HepG2 (cell line): ENCODE data around the gene GGA2. TPM values are rescaled to one million over a fixed set of nuclear protein-coding genes. Genes with fewer than 3 reads are reported as not detected.

ENCODE experiments used
- ARNT ChIP-seq: fragments of 450-650 bp; IDR thresholded peaks from 2 replicates; pipeline ENCODE4 v1.6.1; 2017
- DPF2 ChIP-seq: sonication (generic); formaldehyde crosslinking; IDR thresholded peaks from 2 replicates; pipeline ENCODE4 v1.4.0; 2020; ENCODE audit warnings: mild to moderate bottlenecking, low read depth, missing genetic modification reagents, borderline replicate concordance
- PHF20 ChIP-seq: sonication (generic); formaldehyde crosslinking; IDR thresholded peaks from 2 replicates; pipeline ENCODE4 v1.5.0; 2020; ENCODE audit warnings: mild to moderate bottlenecking, missing genetic modification reagents
- POLR2A ChIP-seq, 2 experiments: IDR thresholded peaks; 2 replicates each; pipeline ENCODE4 v1.6.1; 2011; ENCODE audit warnings: low read depth in 2 of 2, low read length in 2 of 2, mild to moderate bottlenecking in 1 of 2, moderate library complexity in 1 of 2; ENCODE audit not compliant: insufficient read depth in 1 of 2
- U2AF1 ChIP-seq: fragments of 200-400 bp; formaldehyde crosslinking; optimal IDR thresholded peaks from 2 replicates; pipeline ENCODE3; 2017; ENCODE audit warnings: mild to moderate bottlenecking, low read depth, low read length
- YEATS2 ChIP-seq: sonication (generic); formaldehyde crosslinking; IDR thresholded peaks from 2 replicates; pipeline ENCODE4 v1.4.0; 2020; ENCODE audit warnings: missing genetic modification reagents, borderline replicate concordance
- ZFP41 ChIP-seq: sonication (generic); formaldehyde crosslinking; IDR thresholded peaks from 2 replicates; pipeline ENCODE4 v1.4.0; 2020; ENCODE audit warnings: mild to moderate bottlenecking, missing genetic modification reagents, borderline replicate concordance
- ZFYVE20 ChIP-seq: sonication (generic); formaldehyde crosslinking; IDR thresholded peaks from 2 replicates; pipeline ENCODE4 v1.8.0; 2023; ENCODE audit warnings: low read depth, mild to moderate bottlenecking, moderate library complexity, missing genetic modification reagents, borderline replicate concordance
- ZNF17 ChIP-seq: sonication (generic); formaldehyde crosslinking; IDR thresholded peaks from 2 replicates; pipeline ENCODE4 v1.5.0; 2020; ENCODE audit warnings: mild to moderate bottlenecking, missing genetic modification reagents
- ZNF614 ChIP-seq: IDR thresholded peaks from 2 replicates; pipeline ENCODE4 v1.6.1; 2018; ENCODE audit warnings: missing biosample characterization, missing genetic modification reagents, inconsistent platforms, borderline replicate concordance
- polyA plus RNA-seq, 8 experiments: library from polyadenylated mRNA; depleted of rRNA in 3 of 8; stranded (reverse) in 7 of 8; unstranded in 1 of 8; fragments of >200 nt; fragmentation: Illumina TruSeq in 4 of 8; extraction: Trizol in 4 of 8; gene quantifications; 2 replicates each; pipeline versions ENCODE4 v1.2.1 to v1.2.3, GENCODE V29; 2011 to 2016; ENCODE audit warnings: low read depth in 4 of 8, missing spikeins in 1 of 8, mixed read lengths in 1 of 8; ENCODE audit not compliant: insufficient read depth in 1 of 8
- total RNA-seq, 5 experiments: library from RNA; depleted of rRNA; stranded (reverse); fragments of >200 nt; fragmentation: Illumina TruSeq; extraction: Trizol; gene quantifications; 2 replicates each; pipeline ENCODE4 v1.2.3, GENCODE V29; 2016; ENCODE audit warnings: low read depth in 1 of 5
- TF ChIP-seq, protein P1 (sequence below): sonication (generic); formaldehyde crosslinking; IDR thresholded peaks from 2 replicates; pipeline ENCODE4 v1.5.0; 2020; ENCODE audit warnings: mild to moderate bottlenecking, missing genetic modification reagents, borderline replicate concordance
- TF ChIP-seq, protein P2 (sequence below): IDR thresholded peaks from 2 replicates; pipeline ENCODE4 v1.6.1; 2016; ENCODE audit warnings: low read depth, missing genetic modification reagents, missing compliant biosample characterization
- TF ChIP-seq, protein P3 (sequence below): sonication (generic); formaldehyde crosslinking; IDR thresholded peaks from 2 replicates; pipeline ENCODE4 v1.5.0; 2020; ENCODE audit warnings: mild to moderate bottlenecking, missing genetic modification reagents
- TF ChIP-seq, protein P4 (sequence below): sonication (generic); formaldehyde crosslinking; IDR thresholded peaks from 2 replicates; pipeline ENCODE4 v1.5.1; 2020; ENCODE audit warnings: mild to moderate bottlenecking, missing genetic modification reagents, moderate library complexity

GGA2 gene
- total and polyA plus RNA-seq, 2 of the 13 experiments (the other 11 are each of a cell fraction or from before 2014, with no cell fraction given) = 51.5 to 69.8 TPM

DNA sequence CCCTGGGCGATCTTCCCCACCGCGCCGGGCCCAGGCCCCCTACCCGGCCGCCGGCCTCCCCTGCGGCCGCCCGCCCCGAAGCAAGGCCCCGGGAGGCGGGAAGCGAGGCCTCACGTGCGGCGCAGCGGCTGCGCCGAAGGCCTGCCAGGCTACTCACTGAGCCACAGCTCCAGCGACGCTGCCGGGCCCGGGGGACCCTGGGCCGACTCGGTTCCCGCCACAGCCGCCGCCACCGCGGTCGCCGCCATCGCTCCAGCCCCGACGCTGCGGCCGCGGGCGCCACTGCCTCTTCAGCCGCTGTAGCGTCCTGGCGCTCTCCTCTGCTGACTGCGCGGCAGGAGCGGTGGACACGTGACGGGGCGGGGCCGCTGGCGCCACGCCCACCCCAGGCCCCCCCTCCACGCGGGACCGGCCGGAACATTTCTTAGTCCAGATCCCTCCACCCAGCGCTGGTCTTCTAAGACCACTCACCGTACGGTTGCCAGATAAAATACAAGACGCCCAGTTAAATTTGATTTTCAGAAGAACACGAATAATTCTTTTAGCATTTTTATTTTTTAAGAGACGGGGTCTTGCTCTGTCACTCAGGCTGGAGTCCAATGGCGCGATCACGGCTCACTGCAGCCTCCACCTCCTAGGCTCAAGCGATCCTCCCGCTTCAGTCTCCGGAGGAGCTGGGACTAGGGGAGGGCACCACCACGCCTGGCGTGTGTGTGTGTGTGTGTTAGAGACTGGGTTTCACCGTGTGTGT, at the start of gene GGA2 (continued):
- TF ChIP-seq, protein P1, sequence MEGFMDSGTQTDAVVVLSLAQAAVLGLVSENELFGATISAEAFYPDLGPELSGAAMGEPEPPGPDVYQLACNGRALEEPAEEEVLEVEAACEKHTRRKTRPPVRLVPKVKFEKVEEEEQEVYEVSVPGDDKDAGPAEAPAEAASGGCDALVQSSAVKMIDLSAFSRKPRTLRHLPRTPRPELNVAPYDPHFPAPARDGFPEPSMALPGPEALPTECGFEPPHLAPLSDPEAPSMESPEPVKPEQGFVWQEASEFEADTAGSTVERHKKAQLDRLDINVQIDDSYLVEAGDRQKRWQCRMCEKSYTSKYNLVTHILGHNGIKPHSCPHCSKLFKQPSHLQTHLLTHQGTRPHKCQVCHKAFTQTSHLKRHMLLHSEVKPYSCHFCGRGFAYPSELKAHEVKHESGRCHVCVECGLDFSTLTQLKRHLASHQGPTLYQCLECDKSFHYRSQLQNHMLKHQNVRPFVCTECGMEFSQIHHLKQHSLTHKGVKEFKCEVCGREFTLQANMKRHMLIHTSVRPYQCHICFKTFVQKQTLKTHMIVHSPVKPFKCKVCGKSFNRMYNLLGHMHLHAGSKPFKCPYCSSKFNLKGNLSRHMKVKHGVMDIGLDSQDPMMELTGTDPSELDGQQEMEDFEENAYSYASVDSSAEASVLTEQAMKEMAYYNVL (CRISPR knock-in tag) = peak; percentile 81
- TF ChIP-seq, protein P2, sequence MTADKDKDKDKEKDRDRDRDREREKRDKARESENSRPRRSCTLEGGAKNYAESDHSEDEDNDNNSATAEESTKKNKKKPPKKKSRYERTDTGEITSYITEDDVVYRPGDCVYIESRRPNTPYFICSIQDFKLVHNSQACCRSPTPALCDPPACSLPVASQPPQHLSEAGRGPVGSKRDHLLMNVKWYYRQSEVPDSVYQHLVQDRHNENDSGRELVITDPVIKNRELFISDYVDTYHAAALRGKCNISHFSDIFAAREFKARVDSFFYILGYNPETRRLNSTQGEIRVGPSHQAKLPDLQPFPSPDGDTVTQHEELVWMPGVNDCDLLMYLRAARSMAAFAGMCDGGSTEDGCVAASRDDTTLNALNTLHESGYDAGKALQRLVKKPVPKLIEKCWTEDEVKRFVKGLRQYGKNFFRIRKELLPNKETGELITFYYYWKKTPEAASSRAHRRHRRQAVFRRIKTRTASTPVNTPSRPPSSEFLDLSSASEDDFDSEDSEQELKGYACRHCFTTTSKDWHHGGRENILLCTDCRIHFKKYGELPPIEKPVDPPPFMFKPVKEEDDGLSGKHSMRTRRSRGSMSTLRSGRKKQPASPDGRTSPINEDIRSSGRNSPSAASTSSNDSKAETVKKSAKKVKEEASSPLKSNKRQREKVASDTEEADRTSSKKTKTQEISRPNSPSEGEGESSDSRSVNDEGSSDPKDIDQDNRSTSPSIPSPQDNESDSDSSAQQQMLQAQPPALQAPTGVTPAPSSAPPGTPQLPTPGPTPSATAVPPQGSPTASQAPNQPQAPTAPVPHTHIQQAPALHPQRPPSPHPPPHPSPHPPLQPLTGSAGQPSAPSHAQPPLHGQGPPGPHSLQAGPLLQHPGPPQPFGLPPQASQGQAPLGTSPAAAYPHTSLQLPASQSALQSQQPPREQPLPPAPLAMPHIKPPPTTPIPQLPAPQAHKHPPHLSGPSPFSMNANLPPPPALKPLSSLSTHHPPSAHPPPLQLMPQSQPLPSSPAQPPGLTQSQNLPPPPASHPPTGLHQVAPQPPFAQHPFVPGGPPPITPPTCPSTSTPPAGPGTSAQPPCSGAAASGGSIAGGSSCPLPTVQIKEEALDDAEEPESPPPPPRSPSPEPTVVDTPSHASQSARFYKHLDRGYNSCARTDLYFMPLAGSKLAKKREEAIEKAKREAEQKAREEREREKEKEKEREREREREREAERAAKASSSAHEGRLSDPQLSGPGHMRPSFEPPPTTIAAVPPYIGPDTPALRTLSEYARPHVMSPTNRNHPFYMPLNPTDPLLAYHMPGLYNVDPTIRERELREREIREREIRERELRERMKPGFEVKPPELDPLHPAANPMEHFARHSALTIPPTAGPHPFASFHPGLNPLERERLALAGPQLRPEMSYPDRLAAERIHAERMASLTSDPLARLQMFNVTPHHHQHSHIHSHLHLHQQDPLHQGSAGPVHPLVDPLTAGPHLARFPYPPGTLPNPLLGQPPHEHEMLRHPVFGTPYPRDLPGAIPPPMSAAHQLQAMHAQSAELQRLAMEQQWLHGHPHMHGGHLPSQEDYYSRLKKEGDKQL (CRISPR knock-in tag) = 0 out of 2 replicates have a peak, but pooled peaks have one; percentile 37
- TF ChIP-seq DPF2 = no peak
- no peak for TF ChIP-seq U2AF1
- TF ChIP-seq YEATS2 (CRISPR knock-in tag) = no peak
- no peak for TF ChIP-seq ZFP41 (CRISPR knock-in tag)
- TF ChIP-seq POLR2A (IDR thresholded peaks at IDR 0.05; ENCODE audit: insufficient read depth in 1 of 2, low read depth in 2 of 2, low read length in 2 of 2) = peak; percentile 95 to 99
- peak; percentile 91; the same call in 1 of the 2 replicates for TF ChIP-seq ZNF614 (CRISPR knock-in tag)
- TF ChIP-seq ZNF17 = no peak
- no peak for TF ChIP-seq ARNT
- TF ChIP-seq ZFYVE20 (CRISPR knock-in tag) = no peak; the same call in 1 of the 2 replicates
- TF ChIP-seq PHF20 (CRISPR knock-in tag) = peak; percentile 73
- TF ChIP-seq, protein P3, sequence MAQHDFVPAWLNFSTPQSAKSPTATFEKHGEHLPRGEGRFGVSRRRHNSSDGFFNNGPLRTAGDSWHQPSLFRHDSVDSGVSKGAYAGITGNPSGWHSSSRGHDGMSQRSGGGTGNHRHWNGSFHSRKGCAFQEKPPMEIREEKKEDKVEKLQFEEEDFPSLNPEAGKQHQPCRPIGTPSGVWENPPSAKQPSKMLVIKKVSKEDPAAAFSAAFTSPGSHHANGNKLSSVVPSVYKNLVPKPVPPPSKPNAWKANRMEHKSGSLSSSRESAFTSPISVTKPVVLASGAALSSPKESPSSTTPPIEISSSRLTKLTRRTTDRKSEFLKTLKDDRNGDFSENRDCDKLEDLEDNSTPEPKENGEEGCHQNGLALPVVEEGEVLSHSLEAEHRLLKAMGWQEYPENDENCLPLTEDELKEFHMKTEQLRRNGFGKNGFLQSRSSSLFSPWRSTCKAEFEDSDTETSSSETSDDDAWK (CRISPR knock-in tag) = no peak
- TF ChIP-seq, protein P4, sequence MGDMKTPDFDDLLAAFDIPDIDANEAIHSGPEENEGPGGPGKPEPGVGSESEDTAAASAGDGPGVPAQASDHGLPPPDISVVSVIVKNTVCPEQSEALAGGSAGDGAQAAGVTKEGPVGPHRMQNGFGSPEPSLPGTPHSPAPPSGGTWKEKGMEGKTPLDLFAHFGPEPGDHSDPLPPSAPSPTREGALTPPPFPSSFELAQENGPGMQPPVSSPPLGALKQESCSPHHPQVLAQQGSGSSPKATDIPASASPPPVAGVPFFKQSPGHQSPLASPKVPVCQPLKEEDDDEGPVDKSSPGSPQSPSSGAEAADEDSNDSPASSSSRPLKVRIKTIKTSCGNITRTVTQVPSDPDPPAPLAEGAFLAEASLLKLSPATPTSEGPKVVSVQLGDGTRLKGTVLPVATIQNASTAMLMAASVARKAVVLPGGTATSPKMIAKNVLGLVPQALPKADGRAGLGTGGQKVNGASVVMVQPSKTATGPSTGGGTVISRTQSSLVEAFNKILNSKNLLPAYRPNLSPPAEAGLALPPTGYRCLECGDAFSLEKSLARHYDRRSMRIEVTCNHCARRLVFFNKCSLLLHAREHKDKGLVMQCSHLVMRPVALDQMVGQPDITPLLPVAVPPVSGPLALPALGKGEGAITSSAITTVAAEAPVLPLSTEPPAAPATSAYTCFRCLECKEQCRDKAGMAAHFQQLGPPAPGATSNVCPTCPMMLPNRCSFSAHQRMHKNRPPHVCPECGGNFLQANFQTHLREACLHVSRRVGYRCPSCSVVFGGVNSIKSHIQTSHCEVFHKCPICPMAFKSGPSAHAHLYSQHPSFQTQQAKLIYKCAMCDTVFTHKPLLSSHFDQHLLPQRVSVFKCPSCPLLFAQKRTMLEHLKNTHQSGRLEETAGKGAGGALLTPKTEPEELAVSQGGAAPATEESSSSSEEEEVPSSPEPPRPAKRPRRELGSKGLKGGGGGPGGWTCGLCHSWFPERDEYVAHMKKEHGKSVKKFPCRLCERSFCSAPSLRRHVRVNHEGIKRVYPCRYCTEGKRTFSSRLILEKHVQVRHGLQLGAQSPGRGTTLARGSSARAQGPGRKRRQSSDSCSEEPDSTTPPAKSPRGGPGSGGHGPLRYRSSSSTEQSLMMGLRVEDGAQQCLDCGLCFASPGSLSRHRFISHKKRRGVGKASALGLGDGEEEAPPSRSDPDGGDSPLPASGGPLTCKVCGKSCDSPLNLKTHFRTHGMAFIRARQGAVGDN = peak; percentile 94
